SK-N-SH (cell line): ENCODE data around the gene PLXND1. TPM values are rescaled to one million over a fixed set of nuclear protein-coding genes. Genes with fewer than 3 reads are reported as not detected.

ENCODE experiments used
- CTCF ChIA-PET: fragments of 300-600, 350-600 bp; formaldehyde crosslinking; extraction: SDS; loops from one replicate; lab custom pipeline; 2021; lab: Yijun Ruan, JAX
- POLR2A ChIA-PET: fragments of 350-600 bp; sonication (Branson Sonifier 250); formaldehyde crosslinking; extraction: SDS; loops from one replicate; lab custom pipeline; 2020; ENCODE audit warnings: antibody characterized with exemption, inconsistent platforms; lab: Yijun Ruan, JAX
- DNase-seq: peaks from one replicate; pipeline ENCODE4 v3.0.0; 2012
- H2AFZ ChIP-seq: fragments of 200-600 bp; sonication (generic); 2 replicates; pipeline ENCODE4 v1.8.1; 2016; ENCODE audit warnings: antibody characterized with exemption, mild to moderate bottlenecking, low read depth
- H3F3A ChIP-seq: fragments of 200-600 bp; sonication (generic); replicated peaks from 2 replicates; pipeline ENCODE3; 2016; ENCODE audit warnings: antibody characterized with exemption, mild to moderate bottlenecking; ENCODE audit not compliant: insufficient read depth
- H3K27ac ChIP-seq, 2 experiments: fragments of 200-500 bp in 1 of 2; fragments of 200-600 bp in 1 of 2; sonication (Bioruptor generic) in 1 of 2; sonication (generic), shearing (Covaris generic) in 1 of 2; 2 replicates each; pipeline versions ENCODE4 v1.5.1 to v1.6.1; 2014 to 2016; ENCODE audit warnings: low read depth in 2 of 2, inconsistent platforms in 1 of 2, low read length in 1 of 2, mild to moderate bottlenecking in 1 of 2, mixed read lengths in 1 of 2
- H3K27me3 ChIP-seq: fragments of 200-600 bp; sonication (generic), shearing (Covaris generic); 2 replicates; pipeline ENCODE4 v1.6.1; 2016; ENCODE audit warnings: mixed run types; ENCODE audit not compliant: insufficient read depth
- H3K36me3 ChIP-seq, 2 experiments: fragments of 200-500 bp in 1 of 2; fragments of 200-600 bp in 1 of 2; sonication (Bioruptor generic) in 1 of 2; sonication (generic) in 1 of 2; replicated peaks in 1 of 2; 2 replicates each; pipeline versions ENCODE3 to v1.5.1; 2014 to 2016; ENCODE audit warnings: low read length in 1 of 2, mild to moderate bottlenecking in 1 of 2; ENCODE audit not compliant: insufficient read depth in 2 of 2, control insufficient read depth in 1 of 2
- H3K4me1 ChIP-seq, 2 experiments: fragments of 200-500 bp in 1 of 2; fragments of 200-600 bp in 1 of 2; sonication (Bioruptor generic) in 1 of 2; sonication (generic), shearing (Covaris generic) in 1 of 2; 2 replicates each; pipeline versions ENCODE4 v1.5.1 to v1.6.1; 2014 to 2016; ENCODE audit warnings: low read depth in 1 of 2, low read length in 1 of 2, mixed run types in 1 of 2; ENCODE audit not compliant: insufficient read depth in 2 of 2, control insufficient read depth in 1 of 2
- H3K4me2 ChIP-seq: fragments of 200-600 bp; sonication (generic), shearing (Covaris generic); 2 replicates; pipeline ENCODE4 v1.6.1; 2017; ENCODE audit warnings: mixed run types
- H3K4me3 ChIP-seq, 2 experiments: fragments of 200-500 bp in 1 of 2; fragments of 200-600 bp in 1 of 2; sonication (Bioruptor generic) in 1 of 2; sonication (generic), shearing (Covaris generic) in 1 of 2; 2 replicates each; pipeline versions ENCODE4 v1.5.1 to v1.8.1; 2014 to 2016; ENCODE audit warnings: low read depth in 2 of 2, inconsistent platforms in 1 of 2, low read length in 1 of 2, mild to moderate bottlenecking in 1 of 2, mixed read lengths in 1 of 2, moderate library complexity in 1 of 2
- H3K79me2 ChIP-seq: fragments of 200-600 bp; sonication (generic); 2 replicates; pipeline ENCODE4 v1.8.1; 2017; ENCODE audit warnings: mild to moderate bottlenecking; ENCODE audit not compliant: insufficient read depth
- H3K9ac ChIP-seq: fragments of 200-600 bp; sonication (generic); 2 replicates; pipeline ENCODE4 v1.6.1; 2017; ENCODE audit warnings: mixed run types
- H3K9me2 ChIP-seq: fragments of 200-600 bp; sonication (generic); 2 replicates; pipeline ENCODE4 v1.6.1; 2017; ENCODE audit warnings: mixed run types
- H3K9me3 ChIP-seq: fragments of 200-600 bp; sonication (generic); 2 replicates; pipeline ENCODE4 v1.6.1; 2017; ENCODE audit warnings: mixed run types, mild to moderate bottlenecking, moderate library complexity
- H4K20me1 ChIP-seq: fragments of 200-600 bp; sonication (generic); 2 replicates; pipeline ENCODE4 v1.6.1; 2017; ENCODE audit warnings: mild to moderate bottlenecking, mixed run types; ENCODE audit not compliant: insufficient read depth
- FOSL2 ChIP-seq: IDR thresholded peaks from 2 replicates; pipeline ENCODE4 v1.4.0; 2012; ENCODE audit warnings: low read depth, mild to moderate bottlenecking, moderate library complexity, borderline replicate concordance
- FOXJ3 ChIP-seq: sonication (generic); formaldehyde crosslinking; IDR thresholded peaks from 2 replicates; pipeline ENCODE4 v1.5.1; 2020; ENCODE audit warnings: mild to moderate bottlenecking, missing genetic modification reagents
- MAX ChIP-seq: IDR thresholded peaks from 2 replicates; pipeline ENCODE4 v1.4.0; 2012; ENCODE audit warnings: low read depth
- PBX3 ChIP-seq: IDR thresholded peaks from 2 replicates; pipeline ENCODE4; 2012
- REST ChIP-seq: IDR thresholded peaks from 2 replicates; pipeline ENCODE4 v1.6.1; 2012; ENCODE audit warnings: mild to moderate bottlenecking, low read depth, low read length, moderate library complexity
- RXRA ChIP-seq: IDR thresholded peaks from 2 replicates; pipeline ENCODE4 v1.4.0; 2012; ENCODE audit warnings: low read depth, mild to moderate bottlenecking, borderline replicate concordance
- SMC3 ChIP-seq: IDR thresholded peaks from 2 replicates; pipeline ENCODE4 v1.6.1; 2012; ENCODE audit warnings: low read depth, low read length, improper control_type of control experiment
- TEAD4 ChIP-seq: IDR thresholded peaks from 2 replicates; pipeline ENCODE4 v1.4.0; 2012; ENCODE audit warnings: mild to moderate bottlenecking, borderline replicate concordance; ENCODE audit not compliant: insufficient read depth
- USF2 ChIP-seq: fragments of 150-350 bp; IDR thresholded peaks from 2 replicates; pipeline ENCODE4 v1.6.1; 2017; ENCODE audit warnings: antibody characterized with exemption, low read length, low read depth, borderline replicate concordance
- ZBTB33 ChIP-seq: IDR thresholded peaks from 2 replicates; pipeline ENCODE4 v1.4.0; 2012; ENCODE audit warnings: low read depth, borderline replicate concordance
- WGBS: methylation state at CpG from one replicate; pipeline ENCODE4 v1.1.6; 2017; ENCODE audit warnings: low lambda C conversion rate; 5-methylcytosine and 5-hydroxymethylcytosine counted together
- polyA plus RNA-seq, 3 experiments: library from polyadenylated mRNA; depleted of rRNA; stranded (reverse); fragments of >200 nt; gene quantifications; 2 replicates each; pipeline ENCODE4 v1.2.3, GENCODE V29; 2012

The PLXND1 gene
- polyA plus RNA-seq, 1 of the 3 experiments (the other 2 are of a cell fraction): 53.5 TPM

GRCh38 chr3:129528589-129529100, 77.8 kb downstream of the PLXND1 start, which contains the start of gene RHO:
TSS of gene RHO (plus strand) at chr3:129528639. CDS start at chr3:129528734, 95 bp downstream.
- Histone ChIP-seq H3F3A (no peaks in the 10 kb centered on the region), H2AFZ (no peak within 1 kb of the TSS), H4K20me1 (no peaks in the 10 kb centered on the region), H3K27ac (no peak within 1 kb of the TSS), H3K4me3 (no peak within 1 kb of the TSS), H3K4me2 (no peak within 1 kb of the TSS), H3K9me3 (no peaks in the 10 kb centered on the region), H3K27me3 (no peaks in the 10 kb centered on the region), H3K36me3 (no peaks in the 10 kb centered on the region), H3K79me2 (no peaks in the 10 kb centered on the region), H3K9me2 (no peaks in the 10 kb centered on the region), H3K9ac (no peak within 1 kb of the TSS), H3K4me1 (no peaks in the 10 kb centered on the region)
- 95% methylated on average over 11 of the region's 18 CpGs for WGBS
- no peak for DNase-seq
- ChIA-PET CTCF (interaction anchor here (0.6 to 1.2 kb wide), 2 partner anchors 38 to 48 kb away, joined by 3 to 7 read pairs; no protein-coding TSS in a partner anchor), POLR2A (no interaction called here)
- TF ChIP-seq RXRA (no peak), PBX3 (no peak), FOSL2 (no peak), FOXJ3 (CRISPR knock-in tag) (no peak), REST (no peak), SMC3 (no peak), USF2 (no peak), ZBTB33 (no peak), TEAD4 (no peak), MAX (no peak)
